ENCODE measurements around the gene KDM7A.

KDM7A gene

GRCh38 chr7:140081774-140082425 is 94.9 kb downstream of the KDM7A start:
- DNase-seq = no peak

GRCh38 chr7:140080919-140081318 is 95.9 kb downstream of the KDM7A start:
- no peak for DNase-seq

- no peak for DNase-seq
Observed at GRCh38 chr7:140079121-140079536, 97.7 kb downstream of the KDM7A start.

GRCh38 chr7:140078392-140078791 is 98.4 kb downstream of the KDM7A start:
- no peak for DNase-seq

GRCh38 chr7:140074780-140075179 is 102.0 kb downstream of the KDM7A start:
- no peak for DNase-seq

- DNase-seq = no peak
Observed at GRCh38 chr7:140070546-140070945, 106.2 kb downstream of the KDM7A start.

GRCh38 chr7:140069298-140069949 is 107.4 kb downstream of the KDM7A start:
- no peak for DNase-seq

GRCh38 chr7:140068033-140068432 is 108.8 kb downstream of the KDM7A start:
- DNase-seq = no peak

GRCh38 chr7:140067052-140067451 is 109.7 kb downstream of the KDM7A start:
- no peak for DNase-seq

- DNase-seq = peak; percentile 78 to 79
Observed at GRCh38 chr7:140062528-140063299, 114.1 kb downstream of the KDM7A start, which contains the start of gene PARP12. Gene PARP12 (minus strand): TSS chr7:140062951. CDS start chr7:140062847, 104 bp downstream.

- DNase-seq = peak in 1 of 2 donors; percentile 22
Observed at GRCh38 chr7:140062118-140062527, 114.7 kb downstream of the KDM7A start.

GRCh38 chr7:140061607-140061930 is 115.2 kb downstream of the KDM7A start:
- DNase-seq = no peak

GRCh38 chr7:140060788-140061606 is 115.8 kb downstream of the KDM7A start:
- DNase-seq = no peak

GRCh38 chr7:140060243-140060630 is 116.5 kb downstream of the KDM7A start:
- DNase-seq = no peak

- DNase-seq = peak in 1 of 2 donors; percentile 31
Observed at GRCh38 chr7:140059273-140060242, 117.2 kb downstream of the KDM7A start.

- no peak for DNase-seq
Observed at GRCh38 chr7:140058517-140058916, 118.3 kb downstream of the KDM7A start.

GRCh38 chr7:140057143-140057535 is 119.6 kb downstream of the KDM7A start:
- DNase-seq = no peak

- no peak for DNase-seq
Observed at GRCh38 chr7:140056431-140057142, 120.2 kb downstream of the KDM7A start.

GRCh38 chr7:140055833-140056232 is 121.0 kb downstream of the KDM7A start:
- DNase-seq = no peak

- DNase-seq = no peak
Observed at GRCh38 chr7:140054751-140055150, 122.0 kb downstream of the KDM7A start.
